ENCODE measurements around the gene TEX2. TPM values are rescaled to one million over a fixed set of nuclear protein-coding genes. Genes with fewer than 3 reads are reported as not detected.

TEX2 gene
- total and polyA plus RNA-seq, 2 of the 13 experiments (the other 11 are each of a cell fraction or from before 2014, with no cell fraction given): 21.4 to 37.7 TPM

- no peak for TF ChIP-seq ZNF687 (CRISPR knock-in tag; IDR thresholded peaks at IDR 0.05)
- no peak for TF ChIP-seq ELK4 (CRISPR knock-in tag; IDR thresholded peaks at IDR 0.05; ENCODE audit: borderline replicate concordance)
- TF ChIP-seq ZNF512 (CRISPR knock-in tag; IDR thresholded peaks at IDR 0.05): no peak
- no peak for TF ChIP-seq ZZZ3 (CRISPR knock-in tag; IDR thresholded peaks at IDR 0.05; ENCODE audit: borderline replicate concordance)
- TF ChIP-seq MYC (CRISPR knock-in tag; IDR thresholded peaks at IDR 0.05; ENCODE audit: borderline replicate concordance): 0 out of 2 replicates have a peak, but pooled peaks have one; percentile 4
- 0 out of 2 replicates have a peak, but pooled peaks have one; percentile 2 for TF ChIP-seq AKAP8 (CRISPR knock-in tag; IDR thresholded peaks at IDR 0.05)
- TF ChIP-seq E2F1 (CRISPR knock-in tag; IDR thresholded peaks at IDR 0.05): no peak
- TF ChIP-seq ELF4 (CRISPR knock-in tag; IDR thresholded peaks at IDR 0.05; ENCODE audit: borderline replicate concordance): 0 out of 2 replicates have a peak, but pooled peaks have one; percentile 53
- TF ChIP-seq ISX (CRISPR knock-in tag; conservative IDR thresholded peaks at IDR 0.05): no peak
- TF ChIP-seq NFYC (CRISPR knock-in tag; IDR thresholded peaks at IDR 0.05): 0 out of 2 replicates have a peak, but pooled peaks have one; percentile 1
- 0 out of 2 replicates have a peak, but pooled peaks have one; percentile 25 for TF ChIP-seq ATAD3A (CRISPR knock-in tag; IDR thresholded peaks at IDR 0.05)
- no peak for TF ChIP-seq MIER2 (CRISPR knock-in tag; IDR thresholded peaks at IDR 0.05)
- no peak for TF ChIP-seq ZNF362 (CRISPR knock-in tag; IDR thresholded peaks at IDR 0.05; ENCODE audit: borderline replicate concordance)
- no peak for TF ChIP-seq ZBTB14 (CRISPR knock-in tag; IDR thresholded peaks at IDR 0.05)
- no peak for TF ChIP-seq PBX2 (CRISPR knock-in tag; IDR thresholded peaks at IDR 0.05)
- no peak for TF ChIP-seq NFKBIZ (CRISPR knock-in tag; IDR thresholded peaks at IDR 0.05)
- TF ChIP-seq KAT7 (CRISPR knock-in tag; IDR thresholded peaks at IDR 0.05; ENCODE audit: borderline replicate concordance): no peak
- TF ChIP-seq ZNF569 (CRISPR knock-in tag; IDR thresholded peaks at IDR 0.05; ENCODE audit: borderline replicate concordance): no peak
These were observed 106.4 kb downstream of the TEX2 start (continued) for GRCh38 chr17:64156670-64157069.

Measured in HepG2 (cell line).